ENCODE measurements around the gene ELK3. TPM values are rescaled to one million over a fixed set of nuclear protein-coding genes. Genes with fewer than 3 reads are reported as not detected.

ELK3 gene
- total and polyA plus RNA-seq, 2 of the 13 experiments (the other 11 are each of a cell fraction or from before 2014, with no cell fraction given), result 2.9 to 3.2 TPM

DNA sequence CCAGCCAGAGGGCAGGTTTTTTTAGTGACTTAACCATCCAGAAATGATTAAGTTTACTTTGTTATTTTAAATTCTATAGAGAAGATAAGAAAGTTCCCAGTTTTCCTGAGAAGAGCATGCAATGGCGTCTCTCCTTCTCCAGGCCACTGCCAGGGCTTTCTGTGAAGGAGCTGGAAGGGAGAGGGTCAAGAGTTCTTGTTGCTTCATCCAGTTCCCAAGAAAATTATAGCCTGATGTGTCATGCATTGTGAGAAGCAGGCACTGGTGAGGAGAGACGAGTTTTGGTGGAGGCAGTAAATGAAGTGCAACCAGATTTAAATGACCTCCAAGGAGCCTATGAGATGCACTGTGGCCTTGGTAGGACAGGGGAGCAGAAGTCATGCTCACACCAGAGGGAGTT is 14.2 kb downstream of the ELK3 start:
- ATAC-seq, result no peak
- no TSS peak for BruUV-seq (replicated peaks)
- no peak for TF ChIP-seq SAP130 (CRISPR knock-in tag; IDR thresholded peaks at IDR 0.05; ENCODE audit: low read depth)
- TF ChIP-seq ZSCAN22 (CRISPR knock-in tag; IDR thresholded peaks at IDR 0.05), result no peak
- TF ChIP-seq HDAC2 (CRISPR knock-in tag; IDR thresholded peaks at IDR 0.05), result no peak
- TF ChIP-seq KDM1A (CRISPR knock-in tag; IDR thresholded peaks at IDR 0.05), result no peak
- no peak for TF ChIP-seq KAT8 (CRISPR knock-in tag; IDR thresholded peaks at IDR 0.05)
- TF ChIP-seq ZIK1 (CRISPR knock-in tag; IDR thresholded peaks at IDR 0.05; ENCODE audit: borderline replicate concordance, low read depth), result no peak
- Histone ChIP-seq H3K9ac (ENCODE audit: insufficient read depth, low read depth, low read length) (no peak overlapping the region), H3K79me2 (ENCODE audit: insufficient read depth, low read length) (no peaks in the 10 kb centered on the region), H3K36me3 (replicated peaks in 1 of 2; ENCODE audit: control insufficient read depth in 1 of 2, insufficient read depth in 2 of 2, low read length in 2 of 2) (no peaks in the 10 kb centered on the region), H3K9me3 (ENCODE audit: low read length) (no peaks in the 10 kb centered on the region), H3K4me2 (ENCODE audit: low read depth, low read length) (no peak overlapping the region), H3K27me3 (ENCODE audit: control insufficient read depth in 1 of 2, insufficient read depth in 2 of 2, low read length in 2 of 2) (peaks cover 0 to 1% of the 10 kb centered on the region in 2 experiments; a peak in 1 of 5 replicates), H4K20me1 (ENCODE audit: insufficient read depth, low read length) (no peaks in the 10 kb centered on the region), H3K4me1 (ENCODE audit: insufficient read depth, low read length) (peaks cover 9% of the 10 kb centered on the region; the same call in 1 of the 2 replicates), H2AFZ (ENCODE audit: low read length) (no peak overlapping the region), H3K4me3 (replicated peaks in 1 of 3; ENCODE audit: insufficient read depth in 1 of 3, low read depth in 2 of 3, low read length in 3 of 3) (no peak overlapping the region), H3K27ac (ENCODE audit: extremely low read length, insufficient read depth, low read length) (no peak overlapping the region)
- CTCF ChIA-PET (ENCODE audit: low intra/inter-chr PET ratio, low total read pairs), result no interaction called here
- intact Hi-C loops (cut with micrococcal nuclease; ENCODE audit: unreplicated experiment) (no loop called here), in situ Hi-C loops (cut with HindIII; ENCODE audit: extremely low pct_ligation_motif_present, low pct_unique_long_range_greater_than_20kb) (loop anchor here (25.0 kb wide), 1 partner anchor 304 kb away; no protein-coding TSS in a partner anchor)
- no peak for FAIRE-seq
- DNase-seq (ENCODE audit: low spot score), result no peak
- POLR2A ChIA-PET, result no interaction called here
- WGBS (ENCODE audit: low lambda C conversion rate), result 49% methylated on average over 2 of the region's 2 CpGs

DNA sequence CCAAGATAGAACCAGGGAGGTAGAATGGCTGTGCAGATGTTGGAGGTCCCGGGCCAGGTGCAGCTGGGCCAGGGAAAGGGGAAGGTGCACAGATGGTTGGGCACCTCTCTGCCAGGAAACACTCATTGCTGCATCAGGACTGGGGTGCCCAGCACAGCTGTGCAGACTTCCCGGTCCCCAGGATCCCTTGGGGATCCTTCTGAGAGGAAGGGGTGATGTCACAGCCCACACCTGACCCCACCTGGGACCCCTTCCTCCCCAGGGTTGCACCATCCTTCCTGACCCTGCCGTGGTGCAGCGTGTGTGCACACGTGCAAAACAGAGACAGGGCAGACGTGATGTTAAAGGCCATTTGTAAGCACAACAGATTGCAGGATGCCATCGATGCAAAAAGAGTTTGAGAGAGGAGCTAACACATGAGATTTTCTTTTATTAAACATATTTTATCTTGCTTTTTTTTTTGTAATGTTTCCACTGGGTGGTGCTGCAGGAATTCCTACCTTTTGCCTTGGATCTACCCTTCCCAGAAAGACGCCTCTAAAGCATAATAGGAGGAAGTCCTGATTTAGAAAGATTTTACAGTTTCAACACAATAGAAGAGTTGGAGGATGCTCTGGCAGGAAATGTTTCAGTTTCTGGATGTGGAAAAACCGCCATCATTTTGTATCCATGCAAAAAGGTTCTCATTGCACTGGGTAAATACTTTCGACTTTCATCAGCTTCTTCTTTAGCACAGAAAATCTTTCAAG is 14.8 kb downstream of the ELK3 start:
- CTCF ChIA-PET (ENCODE audit: low intra/inter-chr PET ratio, low total read pairs), result no interaction called here
- Histone ChIP-seq H3K9ac (ENCODE audit: insufficient read depth, low read depth, low read length) (no peak overlapping the region), H3K36me3 (replicated peaks in 1 of 2; ENCODE audit: control insufficient read depth in 1 of 2, insufficient read depth in 2 of 2, low read length in 2 of 2) (no peaks in the 10 kb centered on the region), H3K4me1 (ENCODE audit: insufficient read depth, low read length) (peaks cover 9% of the 10 kb centered on the region; the same call in 1 of the 2 replicates), H2AFZ (ENCODE audit: low read length) (no peak overlapping the region), H4K20me1 (ENCODE audit: insufficient read depth, low read length) (no peaks in the 10 kb centered on the region), H3K79me2 (ENCODE audit: insufficient read depth, low read length) (no peaks in the 10 kb centered on the region), H3K27ac (ENCODE audit: extremely low read length, insufficient read depth, low read length) (no peak overlapping the region), H3K27me3 (ENCODE audit: control insufficient read depth in 1 of 2, insufficient read depth in 2 of 2, low read length in 2 of 2) (peaks cover 0 to 1% of the 10 kb centered on the region in 2 experiments; a peak in 1 of 5 replicates), H3K9me3 (ENCODE audit: low read length) (no peaks in the 10 kb centered on the region), H3K4me2 (ENCODE audit: low read depth, low read length) (no peak overlapping the region), H3K4me3 (replicated peaks in 1 of 3; ENCODE audit: insufficient read depth in 1 of 3, low read depth in 2 of 3, low read length in 3 of 3) (no peak overlapping the region)
- in situ Hi-C loops (cut with HindIII; ENCODE audit: extremely low pct_ligation_motif_present, low pct_unique_long_range_greater_than_20kb) (loop anchor here (25.0 kb wide), 1 partner anchor 303 kb away; no protein-coding TSS in a partner anchor), intact Hi-C loops (cut with micrococcal nuclease; ENCODE audit: unreplicated experiment) (no loop called here)
- POLR2A ChIA-PET, result no interaction called here
- FAIRE-seq (no peak), DNase-seq (ENCODE audit: low spot score) (no peak), ATAC-seq (no peak)
- TF ChIP-seq ZNF10 (CRISPR knock-in tag; IDR thresholded peaks at IDR 0.05; ENCODE audit: borderline replicate concordance, low read depth) (no peak), SUZ12 (IDR thresholded peaks at IDR 0.05; ENCODE audit: low read depth, low read length) (no peak), TAF1 (CRISPR knock-in tag; IDR thresholded peaks at IDR 0.05) (no peak)
- no TSS peak for BruUV-seq (replicated peaks)
- WGBS (ENCODE audit: low lambda C conversion rate), result 73% methylated on average over 9 of the region's 10 CpGs

Data from HepG2 (cell line).